ENCODE results near the gene POLR1A. TPM values are rescaled to one million over a fixed set of nuclear protein-coding genes. Genes with fewer than 3 reads are reported as not detected.

Gene POLR1A
- total and polyA plus RNA-seq, 2 of the 8 experiments (the other 6 are each of a cell fraction or from before 2014, with no cell fraction given): 8.9 to 58.1 TPM

GRCh38 chr2:86105252-86105968 lies at the start of gene POLR1A (continued):
- TF ChIP-seq CREB1 (IDR thresholded peaks at IDR 0.05): peak; percentile 45; the same call in 1 of the 2 replicates
- peak; percentile 65 for TF ChIP-seq ASH2L (IDR thresholded peaks at IDR 0.05; ENCODE audit: low read length)
- no peak for TF ChIP-seq JUN (IDR thresholded peaks at IDR 0.05; ENCODE audit: low read depth, low read length)
- TF ChIP-seq NRF1 (IDR thresholded peaks at IDR 0.05; ENCODE audit: low read depth, low read length): peak; percentile 82
- TF ChIP-seq GABPA (IDR thresholded peaks at IDR 0.05; ENCODE audit: borderline replicate concordance, insufficient read depth, low read length): no peak
- TF ChIP-seq SIX5 (IDR thresholded peaks at IDR 0.05; ENCODE audit: low read depth, low read length): peak; percentile 94
- TF ChIP-seq JUND (IDR thresholded peaks at IDR 0.05; ENCODE audit: low read length): no peak

Measured in H1 (cell line).